SU-DHL-6 (cell line): ENCODE results near the gene VAT1.

Source experiments
- EZH2phosphoT487 ChIP-seq: fragments of 200-600 bp; sonication (generic), shearing (Covaris generic); conservative IDR thresholded peaks from 2 replicates; pipeline ENCODE4 v1.6.1; 2018; ENCODE audit warnings: mild to moderate bottlenecking, antibody characterized with exemption, low read length, moderate library complexity, mixed read lengths
- TF ChIP-seq, protein P1 (sequence below): fragments of 200-600 bp; sonication (generic); IDR thresholded peaks from one replicate; pipeline ENCODE4 v1.5.1; 2017; ENCODE audit warnings: antibody characterized with exemption, mild to moderate bottlenecking, low read length, moderate library complexity; ENCODE audit not compliant: insufficient read depth, poor library complexity, severe bottlenecking

DNA sequence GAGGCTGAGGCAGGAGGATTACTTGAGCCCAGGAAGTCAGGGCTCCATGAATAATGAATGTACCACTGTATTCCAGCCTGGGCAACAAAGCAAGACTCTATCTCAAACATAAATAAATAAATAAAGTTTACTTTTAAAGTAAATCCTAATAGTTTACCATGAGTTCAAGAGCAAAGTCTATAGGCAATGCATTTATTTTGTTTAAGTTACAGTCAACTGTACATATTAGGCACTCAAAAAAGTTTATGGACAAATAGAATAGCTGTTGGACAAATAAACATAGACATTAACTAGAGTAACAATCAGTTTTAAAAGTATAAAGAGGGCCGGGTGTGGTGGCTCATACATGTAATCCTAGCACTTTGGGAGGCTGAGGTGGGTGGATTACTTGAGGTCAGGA is 54.3 kb downstream of the VAT1 start:
- TF ChIP-seq, protein P1, sequence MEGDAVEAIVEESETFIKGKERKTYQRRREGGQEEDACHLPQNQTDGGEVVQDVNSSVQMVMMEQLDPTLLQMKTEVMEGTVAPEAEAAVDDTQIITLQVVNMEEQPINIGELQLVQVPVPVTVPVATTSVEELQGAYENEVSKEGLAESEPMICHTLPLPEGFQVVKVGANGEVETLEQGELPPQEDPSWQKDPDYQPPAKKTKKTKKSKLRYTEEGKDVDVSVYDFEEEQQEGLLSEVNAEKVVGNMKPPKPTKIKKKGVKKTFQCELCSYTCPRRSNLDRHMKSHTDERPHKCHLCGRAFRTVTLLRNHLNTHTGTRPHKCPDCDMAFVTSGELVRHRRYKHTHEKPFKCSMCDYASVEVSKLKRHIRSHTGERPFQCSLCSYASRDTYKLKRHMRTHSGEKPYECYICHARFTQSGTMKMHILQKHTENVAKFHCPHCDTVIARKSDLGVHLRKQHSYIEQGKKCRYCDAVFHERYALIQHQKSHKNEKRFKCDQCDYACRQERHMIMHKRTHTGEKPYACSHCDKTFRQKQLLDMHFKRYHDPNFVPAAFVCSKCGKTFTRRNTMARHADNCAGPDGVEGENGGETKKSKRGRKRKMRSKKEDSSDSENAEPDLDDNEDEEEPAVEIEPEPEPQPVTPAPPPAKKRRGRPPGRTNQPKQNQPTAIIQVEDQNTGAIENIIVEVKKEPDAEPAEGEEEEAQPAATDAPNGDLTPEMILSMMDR, result no peak
- TF ChIP-seq EZH2phosphoT487, result no peak
